Caco-2 (cell line): ENCODE measurements around the gene CNTNAP5. TPM values are rescaled to one million over a fixed set of nuclear protein-coding genes. Genes with fewer than 3 reads are reported as not detected.

Source experiments
- BruUV-seq: library from RNA; stranded (reverse); fragments of 400-500 nt; replicated peaks from 2 replicates; lab custom pipeline; 2021; lab: Mats Ljungman, UMichigan
- CTCF ChIA-PET: fragments of 300-600 bp; sonication (Branson Sonifier 250); formaldehyde crosslinking; loops from one replicate; lab custom pipeline; 2022; ENCODE audit warnings: antibody characterized with exemption; lab: Charles Lee
- POLR2A ChIA-PET: fragments of 300-600 bp; sonication (Branson Sonifier 250); formaldehyde crosslinking; loops from one replicate; lab custom pipeline; 2022; ENCODE audit warnings: antibody characterized with exemption; lab: Charles Lee
- DNase-seq, 2 experiments: peaks; one replicate each; pipeline versions ENCODE4 v3.0.0 to v3.0.0-alpha.2; 2020 to 2022
- H3K27me3 ChIP-seq: replicated peaks from 2 replicates; pipeline ENCODE4 v1.6.0; 2011; ENCODE audit warnings: low read length; ENCODE audit not compliant: control insufficient read depth, insufficient read depth
- H3K36me3 ChIP-seq: 2 replicates; pipeline ENCODE4 v1.5.1; 2011; ENCODE audit warnings: low read length; ENCODE audit not compliant: control insufficient read depth, insufficient read depth
- H3K4me1 ChIP-seq: fragments of 250-450 bp; sonication (Bioruptor Pico); 2 replicates; pipeline ENCODE4 v1.5.1; 2020; ENCODE audit warnings: mild to moderate bottlenecking
- H3K4me3 ChIP-seq: 2 replicates; pipeline ENCODE4 v1.5.1; 2011; ENCODE audit warnings: low read depth, mild to moderate bottlenecking, control low read depth, low read length
- H3K9me3 ChIP-seq: fragments of 250-450 bp; sonication (Bioruptor Pico); 2 replicates; pipeline ENCODE4 v1.5.1; 2020; ENCODE audit warnings: mild to moderate bottlenecking, moderate library complexity
- H3K27ac Mint-ChIP-seq: one replicate; pipeline ENCODE4 v1.8.0; 2022; ENCODE audit warnings: mixed read lengths; ENCODE audit not compliant: unreplicated experiment
- H3K27me3 Mint-ChIP-seq: one replicate; pipeline ENCODE4 v1.8.0; 2022; ENCODE audit warnings: mixed read lengths; ENCODE audit not compliant: insufficient read depth, unreplicated experiment
- H3K36me3 Mint-ChIP-seq: one replicate; pipeline ENCODE4 v1.8.0; 2022; ENCODE audit warnings: mild to moderate bottlenecking, mixed read lengths; ENCODE audit not compliant: insufficient read depth, unreplicated experiment
- H3K4me1 Mint-ChIP-seq: one replicate; pipeline ENCODE4 v1.8.0; 2022; ENCODE audit warnings: low read depth, mixed read lengths; ENCODE audit not compliant: unreplicated experiment
- H3K4me3 Mint-ChIP-seq: one replicate; pipeline ENCODE4 v1.8.0; 2022; ENCODE audit warnings: mild to moderate bottlenecking, moderate library complexity, mixed read lengths; ENCODE audit not compliant: unreplicated experiment
- H3K9me3 Mint-ChIP-seq: one replicate; pipeline ENCODE4 v1.8.0; 2022; ENCODE audit warnings: mixed read lengths; ENCODE audit not compliant: unreplicated experiment
- intact Hi-C: fragments of 100-400 bp; cut with micrococcal nuclease; formaldehyde crosslinking; loops from one replicate; pipeline ENCODE4 v1.10.0; 2022; ENCODE audit not compliant: unreplicated experiment
- total RNA-seq: library from RNA; stranded (reverse); gene quantifications from 2 replicates; pipeline ENCODE4 v1.2.3, GENCODE V29; 2022
- TF ChIP-seq, protein P1 (sequence below), 2 experiments: fragments of 200-600 bp in 1 of 2; IDR thresholded peaks; 1 replicate in 1 of 2; 2 replicates in 1 of 2; pipeline versions ENCODE4 v1.5.1 to v1.8.0; 2011 to 2022; ENCODE audit warnings: antibody characterized with exemption in 1 of 2, control low read depth in 1 of 2, inconsistent platforms in 1 of 2, low read depth in 1 of 2, low read length in 1 of 2, mild to moderate bottlenecking in 1 of 2, moderate library complexity in 1 of 2; ENCODE audit not compliant: insufficient read depth in 1 of 2, severe bottlenecking in 1 of 2, unreplicated experiment in 1 of 2

CNTNAP5 gene
- total RNA-seq, 1 experiment from 2014 or later = 0.14 TPM

- ChIA-PET POLR2A (no interaction called here), CTCF (no interaction called here)
- Mint-ChIP-seq H3K27me3 (peaks cover 8% of the 10 kb centered on the region), H3K36me3 (no peaks in the 10 kb centered on the region), H3K4me1 (no peaks in the 10 kb centered on the region), H3K4me3 (no peak overlapping the region), H3K9me3 (no peaks in the 10 kb centered on the region), H3K27ac (no peak overlapping the region)
- no TSS peak for BruUV-seq
- H3K27me3 ChIP-seq = no peaks in the 10 kb centered on the region
- no peaks in the 10 kb centered on the region for H3K36me3 ChIP-seq
- intact Hi-C loops = no loop called here
- H3K9me3 ChIP-seq = no peaks in the 10 kb centered on the region
- no peak overlapping the region for H3K4me3 ChIP-seq
- H3K4me1 ChIP-seq = no peaks in the 10 kb centered on the region
- DNase-seq = no peak
- TF ChIP-seq, protein P1, sequence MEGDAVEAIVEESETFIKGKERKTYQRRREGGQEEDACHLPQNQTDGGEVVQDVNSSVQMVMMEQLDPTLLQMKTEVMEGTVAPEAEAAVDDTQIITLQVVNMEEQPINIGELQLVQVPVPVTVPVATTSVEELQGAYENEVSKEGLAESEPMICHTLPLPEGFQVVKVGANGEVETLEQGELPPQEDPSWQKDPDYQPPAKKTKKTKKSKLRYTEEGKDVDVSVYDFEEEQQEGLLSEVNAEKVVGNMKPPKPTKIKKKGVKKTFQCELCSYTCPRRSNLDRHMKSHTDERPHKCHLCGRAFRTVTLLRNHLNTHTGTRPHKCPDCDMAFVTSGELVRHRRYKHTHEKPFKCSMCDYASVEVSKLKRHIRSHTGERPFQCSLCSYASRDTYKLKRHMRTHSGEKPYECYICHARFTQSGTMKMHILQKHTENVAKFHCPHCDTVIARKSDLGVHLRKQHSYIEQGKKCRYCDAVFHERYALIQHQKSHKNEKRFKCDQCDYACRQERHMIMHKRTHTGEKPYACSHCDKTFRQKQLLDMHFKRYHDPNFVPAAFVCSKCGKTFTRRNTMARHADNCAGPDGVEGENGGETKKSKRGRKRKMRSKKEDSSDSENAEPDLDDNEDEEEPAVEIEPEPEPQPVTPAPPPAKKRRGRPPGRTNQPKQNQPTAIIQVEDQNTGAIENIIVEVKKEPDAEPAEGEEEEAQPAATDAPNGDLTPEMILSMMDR (IDR thresholded peaks at IDR 0.05; ENCODE audit: insufficient read depth in 1 of 2, low read depth in 1 of 2, low read length in 1 of 2, severe bottlenecking in 1 of 2, unreplicated experiment in 1 of 2) = no peak
Measured at GRCh38 chr2:124147552-124147951, 122.5 kb downstream of the CNTNAP5 start.

GRCh38 chr2:124149571-124149970 is 124.5 kb downstream of the CNTNAP5 start:
- H3K4me3 Mint-ChIP-seq = no peak overlapping the region
- H3K9me3 Mint-ChIP-seq = no peaks in the 10 kb centered on the region

GRCh38 chr2:124151691-124152090 is 126.6 kb downstream of the CNTNAP5 start:
- CTCF ChIA-PET = no interaction called here
- no TSS peak for BruUV-seq

More at GRCh38 chr2:124149571-124149970, 124.5 kb downstream of the CNTNAP5 start:
- peaks cover 11% of the 10 kb centered on the region for H3K27me3 Mint-ChIP-seq
- intact Hi-C loops = no loop called here
- Histone ChIP-seq H3K4me1 (no peaks in the 10 kb centered on the region), H3K9me3 (no peaks in the 10 kb centered on the region), H3K4me3 (no peak overlapping the region), H3K36me3 (no peaks in the 10 kb centered on the region), H3K27me3 (no peaks in the 10 kb centered on the region)
- TF ChIP-seq, protein P1 (IDR thresholded peaks at IDR 0.05; ENCODE audit: insufficient read depth in 1 of 2, low read depth in 1 of 2, low read length in 1 of 2, severe bottlenecking in 1 of 2, unreplicated experiment in 1 of 2) = no peak
- no peaks in the 10 kb centered on the region for H3K36me3 Mint-ChIP-seq
- no peak for DNase-seq
- no peak overlapping the region for H3K27ac Mint-ChIP-seq
- POLR2A ChIA-PET = no interaction called here
- no peaks in the 10 kb centered on the region for H3K4me1 Mint-ChIP-seq
- BruUV-seq = no TSS peak
- CTCF ChIA-PET = no interaction called here

More at GRCh38 chr2:124151691-124152090, 126.6 kb downstream of the CNTNAP5 start:
- no peaks in the 10 kb centered on the region for H3K4me1 ChIP-seq
- H3K4me3 ChIP-seq = no peak overlapping the region
- H3K9me3 ChIP-seq = no peaks in the 10 kb centered on the region
- H3K36me3 ChIP-seq = no peaks in the 10 kb centered on the region
- DNase-seq = no peak
- TF ChIP-seq, protein P1 (IDR thresholded peaks at IDR 0.05; ENCODE audit: insufficient read depth in 1 of 2, low read depth in 1 of 2, low read length in 1 of 2, severe bottlenecking in 1 of 2, unreplicated experiment in 1 of 2) = no peak
- Mint-ChIP-seq H3K4me1 (no peaks in the 10 kb centered on the region), H3K27me3 (peaks cover 11% of the 10 kb centered on the region), H3K36me3 (no peaks in the 10 kb centered on the region), H3K9me3 (no peaks in the 10 kb centered on the region), H3K4me3 (no peak overlapping the region), H3K27ac (no peak overlapping the region)
- POLR2A ChIA-PET = no interaction called here
- intact Hi-C loops = no loop called here
- no peaks in the 10 kb centered on the region for H3K27me3 ChIP-seq
